Retinal pigment epithelial cell (primary cell): Measurements from ENCODE around the gene EFHD2.

Experiments used
- DNase-seq: peaks from one replicate; pipeline ENCODE4 v3.0.0-alpha.2; 2010; ENCODE audit warnings: low read depth
- H3K4me3 ChIP-seq: 2 replicates; pipeline ENCODE4 v1.5.1; 2011; ENCODE audit warnings: mild to moderate bottlenecking, low read length, control low read depth, moderate library complexity
- CTCF ChIP-seq: conservative IDR thresholded peaks from 2 replicates; pipeline ENCODE4 v1.5.1; 2011; ENCODE audit warnings: low read depth, low read length, control low read depth, inconsistent platforms

The EFHD2 gene

GRCh38 chr1:15442119-15442518 is 32.4 kb downstream of the EFHD2 start:
- H3K4me3 ChIP-seq, result no peak overlapping the region
- TF ChIP-seq CTCF, result no peak
- no peak for DNase-seq

DNA sequence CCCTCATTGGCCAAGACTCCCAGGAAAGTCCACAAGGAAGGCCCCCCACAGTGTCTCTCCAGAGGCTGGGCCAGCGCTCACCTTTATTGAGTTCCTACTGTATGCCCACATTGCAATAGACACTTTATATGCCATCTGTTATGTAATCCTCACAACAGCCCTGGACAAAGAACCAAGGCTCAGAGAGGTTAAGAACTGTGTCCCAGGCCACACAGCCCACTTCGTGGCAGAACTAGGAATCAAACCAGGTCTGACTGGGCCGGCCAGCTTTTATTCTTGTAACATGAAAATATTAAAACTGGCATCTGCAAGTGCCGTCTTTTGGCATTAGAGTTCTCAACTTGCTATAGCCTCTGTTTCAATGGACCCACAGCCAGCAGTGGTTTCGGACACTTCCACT is 33.1 kb downstream of the EFHD2 start:
- H3K4me3 ChIP-seq, result no peak overlapping the region
- TF ChIP-seq CTCF, result no peak
- DNase-seq, result no peak

- TF ChIP-seq CTCF, result no peak
- DNase-seq, result no peak
- H3K4me3 ChIP-seq, result no peak overlapping the region
Measured at GRCh38 chr1:15443281-15443680, 33.6 kb downstream of the EFHD2 start.

DNA sequence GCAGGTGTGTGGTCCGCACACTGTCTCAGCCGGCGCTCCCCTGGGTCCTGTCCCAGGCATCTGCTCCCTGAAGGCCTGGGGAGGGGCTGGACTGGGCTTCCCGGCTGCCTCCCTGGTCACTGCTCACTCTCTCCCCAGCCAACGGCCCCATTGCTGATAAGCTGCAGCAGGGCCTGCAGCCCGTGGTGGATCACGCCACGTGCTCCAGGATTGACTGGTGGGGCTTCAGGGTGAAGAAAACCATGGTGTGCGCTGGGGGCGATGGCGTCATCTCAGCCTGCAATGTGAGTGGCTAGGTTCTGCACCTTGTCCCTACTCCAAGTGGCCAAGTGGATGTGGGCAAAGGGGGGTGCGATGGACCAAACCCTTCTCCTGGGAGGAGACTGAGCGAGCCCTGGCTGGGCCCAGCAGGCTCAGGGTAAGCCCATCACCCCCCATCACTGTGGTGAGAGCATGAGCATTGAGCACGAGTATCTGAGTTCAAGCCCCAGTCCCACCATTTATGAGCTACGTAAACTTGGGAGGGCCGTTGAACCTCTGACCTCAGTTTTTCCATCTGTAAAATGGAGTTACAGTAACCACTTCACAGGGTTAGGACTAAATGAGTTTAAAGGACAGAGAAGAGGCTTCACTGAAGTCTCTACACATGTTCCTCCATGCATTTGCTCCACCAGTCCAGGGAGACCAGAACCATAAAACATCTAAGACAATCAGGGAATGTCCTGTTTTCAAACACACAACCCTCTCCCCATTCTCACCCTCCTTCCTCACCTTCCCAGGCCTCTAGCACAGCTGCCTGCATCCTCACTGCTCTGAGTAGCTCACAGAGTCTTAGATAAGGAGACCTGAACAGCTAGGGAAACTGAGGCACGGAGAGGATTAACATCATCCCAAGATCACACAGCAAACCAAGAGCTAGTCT is 35.0 kb downstream of the EFHD2 start:
- DNase-seq, result no peak
- no peak overlapping the region for H3K4me3 ChIP-seq
- TF ChIP-seq CTCF, result no peak

DNA sequence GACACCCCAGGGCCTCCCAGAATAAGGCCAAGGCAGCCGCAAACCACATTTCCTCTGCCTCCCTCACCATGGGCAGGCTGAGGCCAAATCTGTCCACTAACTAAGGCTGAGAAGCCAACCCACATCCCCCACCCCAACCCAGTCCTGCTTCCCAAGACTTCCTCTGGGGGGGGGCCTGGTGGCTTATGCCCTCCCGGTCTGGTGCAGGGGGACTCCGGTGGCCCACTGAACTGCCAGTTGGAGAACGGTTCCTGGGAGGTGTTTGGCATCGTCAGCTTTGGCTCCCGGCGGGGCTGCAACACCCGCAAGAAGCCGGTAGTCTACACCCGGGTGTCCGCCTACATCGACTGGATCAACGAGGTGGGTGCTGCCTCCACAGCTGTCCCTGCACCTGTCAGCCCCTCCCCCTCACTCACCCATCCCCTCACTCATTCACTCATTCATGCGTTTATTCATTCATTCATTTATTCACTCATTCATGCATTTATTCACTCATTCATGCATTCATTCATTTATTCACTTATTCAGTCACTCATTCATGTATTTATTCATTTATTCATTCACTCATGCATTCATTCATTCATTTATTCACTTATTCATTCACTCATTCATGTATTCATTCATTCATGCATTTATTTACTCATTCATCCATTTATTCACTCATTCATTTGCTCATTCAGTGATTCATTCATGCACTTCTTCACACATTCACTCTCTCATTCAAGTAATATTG is 35.9 kb downstream of the EFHD2 start:
- no peak for TF ChIP-seq CTCF
- H3K4me3 ChIP-seq, result no peak overlapping the region
- DNase-seq, result no peak

DNA sequence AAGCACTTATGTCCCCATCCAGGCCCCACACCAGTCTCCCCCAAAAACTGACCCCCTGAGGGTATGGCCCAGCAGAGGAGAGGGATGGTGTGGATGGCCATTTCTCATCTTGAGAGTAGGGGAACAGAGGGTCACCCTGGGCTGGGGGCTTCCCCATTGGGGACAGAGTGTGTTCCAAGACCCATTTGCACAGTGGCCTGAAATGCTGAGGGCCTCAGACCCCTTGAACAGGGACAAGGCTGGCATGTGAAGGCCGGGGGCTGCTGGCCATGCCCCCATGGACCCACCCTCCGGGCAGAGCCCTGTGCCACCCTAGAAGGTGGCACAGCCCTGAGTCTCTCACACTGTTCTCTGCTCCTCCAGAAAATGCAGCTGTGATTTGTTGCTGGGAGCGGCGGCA is 36.5 kb downstream of the EFHD2 start:
- DNase-seq, result no peak
- TF ChIP-seq CTCF, result no peak
- H3K4me3 ChIP-seq, result no peak overlapping the region

- no peak for DNase-seq
- H3K4me3 ChIP-seq, result no peak overlapping the region
- TF ChIP-seq CTCF, result no peak
Measured at GRCh38 chr1:15448877-15449462, 39.3 kb downstream of the EFHD2 start.
